ENCODE measurements around the gene TSHZ2. TPM values are rescaled to one million over a fixed set of nuclear protein-coding genes. Genes with fewer than 3 reads are reported as not detected.

Gene TSHZ2
- total and polyA plus RNA-seq, 11 donors = 1.8 to 12.1 (median 3.7) TPM

GRCh38 chr20:53061192-53062108 lies 89.3 kb downstream of the TSHZ2 start:
- intact Hi-C loops (cut with DNase I) = loop anchor here in 1 of 10 donors (5.0 kb wide), 1 partner anchor 51 kb away; no protein-coding TSS in a partner anchor
- Histone ChIP-seq H3K36me3 (no peaks in the 10 kb centered on the region), H3K4me1 (no peaks in the 10 kb centered on the region), H3K4me3 (no peak overlapping the region), H3K27ac (no peak overlapping the region), H3K27me3 (no peaks in the 10 kb centered on the region), H3K9me3 (no peaks in the 10 kb centered on the region)
- ATAC-seq = no peak
- TF ChIP-seq CTCF (IDR thresholded peaks at IDR 0.05) (no peak), POLR2A (IDR thresholded peaks at IDR 0.05) (no peak)
- DNase-seq = no peak
- 86 to 92% (median 89%) methylated on average over 2 of the region's 2 CpGs for WGBS, 4 donors

- ATAC-seq (no peak), DNase-seq (no peak)
- H3K36me3 ChIP-seq = no peaks in the 10 kb centered on the region
- intact Hi-C loops (cut with DNase I) = loop anchor here in 1 of 10 donors (5.0 kb wide), 1 partner anchor 47 kb away; no protein-coding TSS in a partner anchor
- H3K9me3 ChIP-seq = peaks cover 0 to 13% (median 2%) of the 10 kb centered on the region in 12 donors
- H3K27ac ChIP-seq = no peak overlapping the region
- H3K4me1 ChIP-seq = no peaks in the 10 kb centered on the region
- WGBS, 4 donors = 91 to 94% (median 93%) methylated on average over 7 of the region's 7 CpGs
- TF ChIP-seq POLR2A (IDR thresholded peaks at IDR 0.05) (no peak), CTCF (IDR thresholded peaks at IDR 0.05) (no peak)
- no peak overlapping the region for H3K4me3 ChIP-seq
- H3K27me3 ChIP-seq = no peaks in the 10 kb centered on the region
Observed at GRCh38 chr20:53064935-53065334, 92.8 kb downstream of the TSHZ2 start.

GRCh38 chr20:53068241-53068640 lies 96.1 kb downstream of the TSHZ2 start:
- TF ChIP-seq POLR2A (IDR thresholded peaks at IDR 0.05) (no peak), CTCF (IDR thresholded peaks at IDR 0.05) (no peak)
- intact Hi-C loops (cut with DNase I) = no loop called here
- ATAC-seq (no peak), DNase-seq (no peak)
- Histone ChIP-seq H3K36me3 (no peaks in the 10 kb centered on the region), H3K9me3 (peaks cover 0 to 13% (median 2%) of the 10 kb centered on the region in 12 donors), H3K4me3 (no peak overlapping the region), H3K27ac (no peak overlapping the region), H3K27me3 (no peaks in the 10 kb centered on the region), H3K4me1 (peaks cover 0 to 7% (median 0%) of the 10 kb centered on the region in 12 donors)
- WGBS, 4 donors = 94 to 98% (median 97%) methylated on average over 3 of the region's 3 CpGs

- no peak overlapping the region for H3K27ac ChIP-seq
- H3K9me3 ChIP-seq = peaks cover 0 to 13% (median 2%) of the 10 kb centered on the region in 12 donors
- TF ChIP-seq CTCF (IDR thresholded peaks at IDR 0.05) (no peak), POLR2A (IDR thresholded peaks at IDR 0.05) (no peak)
- WGBS, 4 donors = 80 to 92% (median 83%) methylated on average over 7 of the region's 7 CpGs
- no peak overlapping the region for H3K4me3 ChIP-seq
- DNase-seq = no peak
- H3K36me3 ChIP-seq = no peaks in the 10 kb centered on the region
- no peaks in the 10 kb centered on the region for H3K27me3 ChIP-seq
- H3K4me1 ChIP-seq = peaks cover 0 to 7% (median 0%) of the 10 kb centered on the region in 12 donors
- intact Hi-C loops (cut with DNase I) = no loop called here
- no peak for ATAC-seq
Observed at GRCh38 chr20:53069132-53069531, 97.0 kb downstream of the TSHZ2 start.

All from heart left ventricle (tissue), 16 donors.